ENCODE results near the gene APMAP.

- TF ChIP-seq CTCF (IDR thresholded peaks at IDR 0.05), result no peak
- no peak for TF ChIP-seq POLR2A (IDR thresholded peaks at IDR 0.05)
Observed at GRCh38 chr20:24981282-24981681, 11.3 kb downstream of the APMAP start.

Measured in testis (tissue), 2 donors.